Measurements from ENCODE around the gene VSIG1.

The VSIG1 gene

GRCh38 chrX:108044554-108045256, at the start of gene VSIG1:
Gene VSIG1, plus strand, starts transcription at chrX:108045065. Its CDS starts 66 bp downstream, at chrX:108045131.
- DNase-seq = no peak

- no peak for DNase-seq
Measured at GRCh38 chrX:107996124-107996523, 48.7 kb upstream of the VSIG1 start.

- DNase-seq = no peak
Measured at GRCh38 chrX:108000751-108001150, 44.1 kb upstream of the VSIG1 start.

- DNase-seq = peak; percentile 74
Measured at GRCh38 chrX:108001218-108001814, 43.5 kb upstream of the VSIG1 start.

GRCh38 chrX:108018656-108019381, 26.0 kb upstream of the VSIG1 start:
- peak; percentile 3 for DNase-seq

- peak; percentile 25 for DNase-seq
Measured at GRCh38 chrX:108019382-108019875, 25.4 kb upstream of the VSIG1 start.

GRCh38 chrX:108020631-108021030, 24.2 kb upstream of the VSIG1 start:
- peak; percentile 26 for DNase-seq

- no peak for DNase-seq
Measured at GRCh38 chrX:108022491-108023089, 22.3 kb upstream of the VSIG1 start.

GRCh38 chrX:108025376-108025775, 19.5 kb upstream of the VSIG1 start:
- no peak for DNase-seq

- no peak for DNase-seq
Measured at GRCh38 chrX:108025954-108026600, 18.8 kb upstream of the VSIG1 start.

- no peak for DNase-seq
Measured at GRCh38 chrX:108028854-108029253, 16.0 kb upstream of the VSIG1 start.

GRCh38 chrX:108029928-108030711, 14.7 kb upstream of the VSIG1 start:
- no peak for DNase-seq

GRCh38 chrX:108032944-108033343, 11.9 kb upstream of the VSIG1 start:
- no peak for DNase-seq

- DNase-seq = no peak
Measured at GRCh38 chrX:108033890-108034289, 11.0 kb upstream of the VSIG1 start.

- no peak for DNase-seq
Measured at GRCh38 chrX:108034725-108035124, 10.1 kb upstream of the VSIG1 start.

GRCh38 chrX:108036298-108036973, 8.4 kb upstream of the VSIG1 start:
- peak; percentile 5 for DNase-seq

GRCh38 chrX:108049649-108050048, 4.8 kb downstream of the VSIG1 start:
- no peak for DNase-seq

- DNase-seq = no peak
Measured at GRCh38 chrX:108053218-108053617, 8.4 kb downstream of the VSIG1 start.

- DNase-seq = no peak
Measured at GRCh38 chrX:108055546-108055945, 10.7 kb downstream of the VSIG1 start.

- no peak for DNase-seq
Measured at GRCh38 chrX:108059801-108060200, 14.9 kb downstream of the VSIG1 start.

- no peak for DNase-seq
Measured at GRCh38 chrX:108064001-108064400, 19.1 kb downstream of the VSIG1 start.

All from hematopoietic multipotent progenitor cell treated with erythropoietin and hydrocortisone succinate and interleukin-3 and kit ligand, for 4 days (in vitro differentiated cells).